ENCODE results near the gene GTF2A1. TPM values are rescaled to one million over a fixed set of nuclear protein-coding genes. Genes with fewer than 3 reads are reported as not detected.
A peak's percentile ranks its signal among the peaks of the same experiment; 100 is the strongest.

The GTF2A1 gene
- total RNA-seq, 1 donor from 2014 or later, result 42.4 TPM

GRCh38 chr14:81193924-81194633 is 26.7 kb downstream of the GTF2A1 start:
- no peak overlapping the region for H3K4me3 Mint-ChIP-seq (ENCODE audit: unreplicated experiment)

GRCh38 chr14:81192594-81192993 is 28.2 kb downstream of the GTF2A1 start:
- no peak for DNase-seq (ENCODE audit: low spot score)
- H3K4me1 Mint-ChIP-seq (ENCODE audit: low read depth), result no peaks in the 10 kb centered on the region
- H3K9me3 Mint-ChIP-seq (ENCODE audit: low read depth), result no peaks in the 10 kb centered on the region
- TF ChIP-seq CTCF (IDR thresholded peaks at IDR 0.05), result no peak
- H3K4me3 Mint-ChIP-seq (ENCODE audit: unreplicated experiment), result no peak overlapping the region
- no peaks in the 10 kb centered on the region for H3K27me3 Mint-ChIP-seq (ENCODE audit: low read depth)
- H3K36me3 Mint-ChIP-seq (ENCODE audit: low read depth), result peaks cover 27% of the 10 kb centered on the region
- peak overlapping the region; percentile 57 for H3K27ac Mint-ChIP-seq (ENCODE audit: unreplicated experiment)

More at GRCh38 chr14:81193924-81194633, 26.7 kb downstream of the GTF2A1 start:
- Mint-ChIP-seq H3K36me3 (ENCODE audit: low read depth) (peaks cover 25% of the 10 kb centered on the region), H3K27me3 (ENCODE audit: low read depth) (no peaks in the 10 kb centered on the region), H3K9me3 (ENCODE audit: low read depth) (no peaks in the 10 kb centered on the region), H3K4me1 (ENCODE audit: low read depth) (no peaks in the 10 kb centered on the region), H3K27ac (ENCODE audit: unreplicated experiment) (no peak overlapping the region)
- DNase-seq (ENCODE audit: low spot score), result no peak
- no peak for TF ChIP-seq CTCF (IDR thresholded peaks at IDR 0.05)

- no peak for DNase-seq (ENCODE audit: low spot score)
- Mint-ChIP-seq H3K9me3 (ENCODE audit: low read depth) (no peaks in the 10 kb centered on the region), H3K36me3 (ENCODE audit: low read depth) (peaks cover 16% of the 10 kb centered on the region), H3K27me3 (ENCODE audit: low read depth) (no peaks in the 10 kb centered on the region), H3K4me3 (ENCODE audit: unreplicated experiment) (no peak overlapping the region), H3K27ac (ENCODE audit: unreplicated experiment) (no peak overlapping the region), H3K4me1 (ENCODE audit: low read depth) (peaks cover 9% of the 10 kb centered on the region)
- TF ChIP-seq CTCF (IDR thresholded peaks at IDR 0.05), result no peak
These were observed 32.8 kb downstream of the GTF2A1 start for GRCh38 chr14:81187832-81188522.

GRCh38 chr14:81179631-81180030 is 41.1 kb downstream of the GTF2A1 start:
- H3K27ac Mint-ChIP-seq (ENCODE audit: unreplicated experiment), result no peak overlapping the region
- no peak for DNase-seq (ENCODE audit: low spot score)
- H3K36me3 Mint-ChIP-seq (ENCODE audit: low read depth), result peaks cover 13% of the 10 kb centered on the region
- no peak for TF ChIP-seq CTCF (IDR thresholded peaks at IDR 0.05)
- no peaks in the 10 kb centered on the region for H3K27me3 Mint-ChIP-seq (ENCODE audit: low read depth)
- peaks cover 23% of the 10 kb centered on the region for H3K4me1 Mint-ChIP-seq (ENCODE audit: low read depth)
- H3K9me3 Mint-ChIP-seq (ENCODE audit: low read depth), result no peaks in the 10 kb centered on the region
- no peak overlapping the region for H3K4me3 Mint-ChIP-seq (ENCODE audit: unreplicated experiment)

- Mint-ChIP-seq H3K4me1 (ENCODE audit: low read depth) (peaks cover 23% of the 10 kb centered on the region), H3K36me3 (ENCODE audit: low read depth) (peaks cover 10% of the 10 kb centered on the region), H3K27ac (ENCODE audit: unreplicated experiment) (no peak overlapping the region), H3K4me3 (ENCODE audit: unreplicated experiment) (no peak overlapping the region), H3K27me3 (ENCODE audit: low read depth) (no peaks in the 10 kb centered on the region), H3K9me3 (ENCODE audit: low read depth) (no peaks in the 10 kb centered on the region)
- no peak for DNase-seq (ENCODE audit: low spot score)
- no peak for TF ChIP-seq CTCF (IDR thresholded peaks at IDR 0.05)
These were observed 42.7 kb downstream of the GTF2A1 start for GRCh38 chr14:81178063-81178462.

Data from chondrocyte (in vitro differentiated cells).